Prostate gland (tissue), 2 donors: ENCODE measurements around the gene LYG2. TPM values are rescaled to one million over a fixed set of nuclear protein-coding genes. Genes with fewer than 3 reads are reported as not detected.
"Not testable (repeated sequence)": the region's sequence is repeated elsewhere in the genome, so short reads cannot be mapped to it uniquely, and the experiment has no call there.

Experiments used
- DNase-seq: peaks from one replicate; pipeline ENCODE4 v3.0.0-alpha.2; 2019; ENCODE audit warnings: low spot score
- H3K27ac ChIP-seq, 2 donors: fragments of 200-600 bp; sonication (generic); 2 replicates each; pipeline ENCODE4 v1.5.1; 2017 to 2019
- H3K27me3 ChIP-seq: fragments of 200-600 bp; sonication (generic); replicated peaks from 2 replicates; pipeline ENCODE4 v1.5.1; 2019; ENCODE audit not compliant: insufficient read depth
- H3K36me3 ChIP-seq, 2 donors: fragments of 200-600 bp; sonication (generic); 1 replicate in 1 of 2; 2 replicates in 1 of 2; pipeline versions ENCODE4 v1.5.1 to v1.8.1; 2017 to 2019
- H3K4me1 ChIP-seq: fragments of 200-600 bp; sonication (generic); replicated peaks from 2 replicates; pipeline ENCODE4 v1.5.1; 2019
- H3K4me3 ChIP-seq, 2 donors: fragments of 200-600 bp; sonication (generic); 2 replicates each; pipeline ENCODE4 v1.5.1; 2017 to 2019
- H3K9me3 ChIP-seq: fragments of 200-600 bp; sonication (generic); 2 replicates; pipeline ENCODE4 v1.5.1; 2017
- POLR2A ChIP-seq: fragments of 450-650 bp; IDR thresholded peaks from one replicate; pipeline ENCODE4 v1.6.1; 2016; ENCODE audit warnings: antibody characterized with exemption, mild to moderate bottlenecking
- POLR2AphosphoS5 ChIP-seq: sonication (generic); formaldehyde crosslinking; IDR thresholded peaks from one replicate; pipeline ENCODE4 v1.6.1; 2017; ENCODE audit warnings: antibody characterized with exemption
- WGBS: methylation state at CpG from one replicate; pipeline ENCODE4 v1.1.5; 2018; 5-methylcytosine and 5-hydroxymethylcytosine counted together
- intact Hi-C: fragments of 100-400 bp; cut with DNase I; formaldehyde crosslinking; loops from one replicate; pipeline ENCODE4 v1.14.2; 2022
- total RNA-seq, 2 donors: library from RNA; depleted of rRNA; stranded (reverse); fragments of >200 nt; gene quantifications; one replicate each; pipeline ENCODE4 v1.1.0, GENCODE V29; 2016
- TF ChIP-seq, protein P1 (sequence below), 4 experiments: fragments of 200-600 bp in 2 of 4; fragments of 450-650 bp in 2 of 4; sonication (generic) in 2 of 4; IDR thresholded peaks; 1 replicate in 3 of 4; 2 replicates in 1 of 4; pipeline ENCODE4 v1.5.1; 2016 to 2019; ENCODE audit warnings: antibody characterized with exemption in 4 of 4, mild to moderate bottlenecking in 2 of 4, moderate library complexity in 2 of 4

The LYG2 gene, protein sequence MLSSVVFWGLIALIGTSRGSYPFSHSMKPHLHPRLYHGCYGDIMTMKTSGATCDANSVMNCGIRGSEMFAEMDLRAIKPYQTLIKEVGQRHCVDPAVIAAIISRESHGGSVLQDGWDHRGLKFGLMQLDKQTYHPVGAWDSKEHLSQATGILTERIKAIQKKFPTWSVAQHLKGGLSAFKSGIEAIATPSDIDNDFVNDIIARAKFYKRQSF
- total RNA-seq, result not detected

DNA sequence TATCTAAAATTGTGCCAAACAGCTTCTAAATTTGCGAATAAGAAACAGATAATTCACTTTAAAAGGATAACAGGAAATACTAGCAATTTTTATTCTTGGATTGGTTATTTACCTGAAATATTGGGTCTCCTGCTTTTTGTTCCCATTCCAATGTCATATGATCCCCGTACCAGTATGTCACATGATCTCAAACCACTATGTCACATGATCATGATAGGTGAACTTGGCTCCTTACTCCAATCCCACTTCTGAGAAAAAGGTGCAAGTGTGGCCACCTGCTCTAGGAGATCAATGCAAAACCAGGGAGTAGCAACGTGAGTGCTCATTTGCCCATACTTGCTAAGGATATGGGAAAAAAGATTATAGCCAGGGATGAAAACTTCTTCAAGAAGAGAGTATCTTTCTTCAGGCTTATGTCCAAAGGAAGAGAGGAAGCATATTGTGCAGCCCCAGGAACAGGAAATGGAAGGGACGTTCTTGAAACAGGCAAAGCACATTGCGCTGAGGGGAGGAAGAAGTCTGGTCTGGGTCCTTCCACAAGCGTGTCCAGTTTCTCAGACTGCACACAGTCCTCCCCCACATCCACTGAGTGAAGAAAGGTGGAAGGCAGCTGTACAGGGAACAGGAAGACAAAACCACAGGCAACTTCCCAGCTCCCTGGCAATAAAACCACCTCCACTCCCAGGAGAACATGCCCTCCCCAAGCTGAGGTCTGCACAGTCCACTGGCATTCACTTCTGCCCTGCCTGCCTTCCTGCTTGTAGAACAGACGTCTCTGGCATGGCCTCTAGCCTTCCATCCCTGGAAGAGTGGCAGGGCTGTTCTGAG is at the start of gene LYG2:
Gene LYG2, minus strand, starts transcription at position 176 of the 828 bp plus-strand sequence. CDS start 1,406 bp downstream, outside the sequence.
- Histone ChIP-seq H3K27me3 (no peaks in the 10 kb centered on the region), H3K4me3 (no peak within 1 kb of the TSS), H3K27ac (no peak within 1 kb of the TSS), H3K4me1 (no peaks in the 10 kb centered on the region), H3K36me3 (no peaks in the 10 kb centered on the region), H3K9me3 (no peaks in the 10 kb centered on the region)
- intact Hi-C loops, result no loop called here
- WGBS, result 84% methylated on average over 7 of the region's 7 CpGs
- DNase-seq, result no peak
- TF ChIP-seq POLR2AphosphoS5, result no peak
- TF ChIP-seq, protein P1, sequence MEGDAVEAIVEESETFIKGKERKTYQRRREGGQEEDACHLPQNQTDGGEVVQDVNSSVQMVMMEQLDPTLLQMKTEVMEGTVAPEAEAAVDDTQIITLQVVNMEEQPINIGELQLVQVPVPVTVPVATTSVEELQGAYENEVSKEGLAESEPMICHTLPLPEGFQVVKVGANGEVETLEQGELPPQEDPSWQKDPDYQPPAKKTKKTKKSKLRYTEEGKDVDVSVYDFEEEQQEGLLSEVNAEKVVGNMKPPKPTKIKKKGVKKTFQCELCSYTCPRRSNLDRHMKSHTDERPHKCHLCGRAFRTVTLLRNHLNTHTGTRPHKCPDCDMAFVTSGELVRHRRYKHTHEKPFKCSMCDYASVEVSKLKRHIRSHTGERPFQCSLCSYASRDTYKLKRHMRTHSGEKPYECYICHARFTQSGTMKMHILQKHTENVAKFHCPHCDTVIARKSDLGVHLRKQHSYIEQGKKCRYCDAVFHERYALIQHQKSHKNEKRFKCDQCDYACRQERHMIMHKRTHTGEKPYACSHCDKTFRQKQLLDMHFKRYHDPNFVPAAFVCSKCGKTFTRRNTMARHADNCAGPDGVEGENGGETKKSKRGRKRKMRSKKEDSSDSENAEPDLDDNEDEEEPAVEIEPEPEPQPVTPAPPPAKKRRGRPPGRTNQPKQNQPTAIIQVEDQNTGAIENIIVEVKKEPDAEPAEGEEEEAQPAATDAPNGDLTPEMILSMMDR (IDR thresholded peaks at IDR 0.05), result no peak
- TF ChIP-seq POLR2A, result no peak

DNA sequence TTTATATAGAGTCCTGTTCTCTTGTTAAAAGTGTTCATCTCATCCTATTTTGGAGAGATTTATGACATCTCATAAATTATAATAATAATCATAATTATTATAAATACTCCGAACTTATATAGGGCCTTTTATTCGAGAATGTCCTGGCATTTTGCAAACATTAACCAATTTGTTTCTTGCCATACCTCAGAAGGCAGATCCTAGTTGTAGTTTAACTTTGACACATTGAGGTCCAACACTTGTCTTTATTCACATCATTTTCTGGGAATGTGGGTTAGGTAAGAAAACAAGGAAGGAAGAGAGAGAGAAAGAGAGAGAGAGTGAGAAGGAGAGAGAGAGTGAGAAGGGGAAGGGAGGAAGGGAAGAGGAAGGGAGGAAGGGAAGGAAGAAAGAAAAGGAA is 45.6 kb upstream of the LYG2 start, which contains the start of gene LYG1:
Gene LYG1, minus strand, starts transcription at position 101 of the 400 bp plus-strand sequence. CDS start 5,527 bp downstream, outside the sequence.
- H3K4me3 ChIP-seq, H3K27me3 ChIP-seq, H3K4me1 ChIP-seq, H3K36me3 ChIP-seq, H3K9me3 ChIP-seq, H3K27ac ChIP-seq, intact Hi-C loops, DNase-seq: not testable (repeated sequence)
- WGBS, result 94% methylated on average over 2 of the region's 2 CpGs

DNA sequence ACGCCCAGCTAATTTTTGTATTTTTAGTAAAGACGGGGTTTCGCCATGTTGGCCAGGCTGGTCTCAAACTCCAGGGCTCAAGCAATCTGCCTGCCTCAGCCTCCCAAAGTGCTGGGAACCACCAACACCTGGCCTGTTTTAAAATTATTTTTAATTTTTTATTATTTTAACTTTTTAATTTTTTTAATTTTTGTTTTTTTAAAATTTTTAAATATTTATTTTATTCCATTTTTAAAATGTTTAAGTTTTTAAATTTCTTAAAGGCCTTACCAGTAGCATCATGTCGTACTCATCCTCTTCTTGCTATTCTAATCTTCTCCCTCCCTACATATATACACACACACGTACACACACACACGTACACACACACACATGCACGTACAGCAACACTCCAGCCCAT is 44.1 kb upstream of the LYG2 start:
- DNase-seq, result no peak
- Histone ChIP-seq H3K4me3 (no peak overlapping the region), H3K36me3 (no peaks in the 10 kb centered on the region), H3K27me3 (no peaks in the 10 kb centered on the region), H3K27ac (no peak overlapping the region), H3K9me3 (no peaks in the 10 kb centered on the region), H3K4me1 (no peaks in the 10 kb centered on the region)
- TF ChIP-seq POLR2A, result no peak
- TF ChIP-seq POLR2AphosphoS5, result no peak
- TF ChIP-seq, protein P1 (IDR thresholded peaks at IDR 0.05), result no peak
- 96% methylated on average over 7 of the region's 7 CpGs for WGBS
- intact Hi-C loops, result no loop called here

DNA sequence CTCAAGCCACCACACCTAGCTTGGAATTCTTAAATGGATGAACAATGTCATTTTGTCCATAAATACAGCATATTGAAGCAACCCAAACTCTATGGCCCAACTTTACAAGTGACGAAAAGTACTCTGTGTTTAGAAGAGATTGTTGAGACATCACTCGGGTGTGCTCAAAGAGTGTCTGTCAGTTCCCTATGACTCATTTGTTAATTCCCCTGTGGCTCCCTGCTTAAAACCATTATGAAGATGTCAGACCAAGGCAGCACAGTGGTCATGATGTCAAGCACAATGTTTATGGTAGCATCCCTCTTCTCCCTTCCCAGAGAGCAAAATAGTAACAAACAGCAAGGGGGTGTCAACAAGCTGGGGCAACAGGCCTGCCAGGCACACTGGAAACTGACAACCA is 42.5 kb upstream of the LYG2 start:
- TF ChIP-seq, protein P1 (IDR thresholded peaks at IDR 0.05), result no peak
- no peak for TF ChIP-seq POLR2A
- no peak for TF ChIP-seq POLR2AphosphoS5
- no peaks in the 10 kb centered on the region for H3K4me1 ChIP-seq
- H3K27ac ChIP-seq, result no peak overlapping the region
- intact Hi-C loops, result no loop called here
- no peaks in the 10 kb centered on the region for H3K36me3 ChIP-seq
- no peaks in the 10 kb centered on the region for H3K27me3 ChIP-seq
- 97% methylated on average over 2 of the region's 2 CpGs for WGBS
- no peak overlapping the region for H3K4me3 ChIP-seq
- no peaks in the 10 kb centered on the region for H3K9me3 ChIP-seq
- DNase-seq, result no peak

DNA sequence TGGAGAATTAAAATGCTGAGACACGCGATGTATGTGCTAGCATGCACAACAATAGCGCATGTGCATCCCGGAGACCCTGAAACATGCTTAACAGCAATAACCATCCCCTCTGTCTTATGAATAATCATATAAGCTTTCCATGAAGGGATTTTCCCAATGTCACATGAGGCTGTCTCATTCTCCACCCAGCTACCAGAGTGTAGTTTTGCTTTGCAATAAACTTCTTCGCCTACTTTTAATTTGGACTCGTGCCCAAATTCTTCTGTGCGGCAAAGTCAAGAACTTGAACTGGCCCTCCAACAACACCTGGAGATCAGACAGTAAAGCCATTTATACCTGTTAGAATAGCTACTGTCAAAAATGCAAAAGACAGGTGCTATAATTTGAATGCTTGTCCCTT is 30.1 kb upstream of the LYG2 start:
- no peak for DNase-seq
- Histone ChIP-seq H3K27ac (no peak overlapping the region), H3K36me3 (no peaks in the 10 kb centered on the region), H3K4me3 (no peak overlapping the region), H3K27me3 (no peaks in the 10 kb centered on the region), H3K9me3 (no peaks in the 10 kb centered on the region), H3K4me1 (no peaks in the 10 kb centered on the region)
- intact Hi-C loops, result no loop called here
- TF ChIP-seq, protein P1 (IDR thresholded peaks at IDR 0.05), result no peak
- TF ChIP-seq POLR2A, result no peak
- TF ChIP-seq POLR2AphosphoS5, result no peak
- WGBS, result 78% methylated on average over 7 of the region's 7 CpGs
